Measurements from ENCODE around the gene SOHLH1. TPM values are rescaled to one million over a fixed set of nuclear protein-coding genes. Genes with fewer than 3 reads are reported as not detected.

SOHLH1 gene
- total RNA-seq, 3 donors from 2014 or later (not counting 1 experiment from before 2014, with no cell fraction given) = not detected

- no peak for DNase-seq
- H3K27me3 Mint-ChIP-seq (ENCODE audit: low read depth in 2 of 2) = no peaks in the 10 kb centered on the region
- ATAC-seq = no peak
- Histone ChIP-seq H3K27ac (ENCODE audit: low read length) (no peak overlapping the region), H3K9me3 (ENCODE audit: control insufficient read depth, insufficient read depth, low read length) (no peaks in the 10 kb centered on the region), H3K4me3 (ENCODE audit: low read length) (no peak overlapping the region), H3K27me3 (ENCODE audit: control insufficient read depth, insufficient read depth, low read length) (no peaks in the 10 kb centered on the region), H3K36me3 (ENCODE audit: control insufficient read depth, insufficient read depth, low read length) (no peaks in the 10 kb centered on the region), H3K4me1 (ENCODE audit: control insufficient read depth, insufficient read depth, low read length) (no peaks in the 10 kb centered on the region)
- 85% methylated on average over 20 of the region's 20 CpGs for WGBS (ENCODE audit: insufficient coverage)
- H3K36me3 Mint-ChIP-seq = no peaks in the 10 kb centered on the region
- H3K27ac Mint-ChIP-seq = no peak overlapping the region
- TF ChIP-seq CTCF (IDR thresholded peaks at IDR 0.05) = no peak
- no peaks in the 10 kb centered on the region for H3K9me3 Mint-ChIP-seq
- intact Hi-C loops (cut with micrococcal nuclease) = no loop called here
- no peaks in the 10 kb centered on the region for H3K4me1 Mint-ChIP-seq
- H3K4me3 Mint-ChIP-seq = no peak overlapping the region
These were observed 20.9 kb downstream of the SOHLH1 start for GRCh38 chr9:135678236-135679017.

- Mint-ChIP-seq H3K4me3 (no peak overlapping the region), H3K9me3 (no peaks in the 10 kb centered on the region), H3K27ac (no peak overlapping the region), H3K27me3 (ENCODE audit: low read depth in 2 of 2) (no peaks in the 10 kb centered on the region), H3K36me3 (no peaks in the 10 kb centered on the region), H3K4me1 (no peaks in the 10 kb centered on the region)
- WGBS (ENCODE audit: insufficient coverage) = 87% methylated on average over 22 of the region's 22 CpGs
- Histone ChIP-seq H3K36me3 (ENCODE audit: control insufficient read depth, insufficient read depth, low read length) (no peaks in the 10 kb centered on the region), H3K27ac (ENCODE audit: low read length) (no peak overlapping the region), H3K4me3 (ENCODE audit: low read length) (no peak overlapping the region), H3K27me3 (ENCODE audit: control insufficient read depth, insufficient read depth, low read length) (no peaks in the 10 kb centered on the region), H3K4me1 (ENCODE audit: control insufficient read depth, insufficient read depth, low read length) (no peaks in the 10 kb centered on the region), H3K9me3 (ENCODE audit: control insufficient read depth, insufficient read depth, low read length) (no peaks in the 10 kb centered on the region)
- TF ChIP-seq CTCF (IDR thresholded peaks at IDR 0.05) = no peak
- intact Hi-C loops (cut with micrococcal nuclease) = no loop called here
- DNase-seq (no peak), ATAC-seq (no peak)
These were observed 21.6 kb downstream of the SOHLH1 start for GRCh38 chr9:135677641-135678168.

- Histone ChIP-seq H3K36me3 (ENCODE audit: control insufficient read depth, insufficient read depth, low read length) (no peaks in the 10 kb centered on the region), H3K27ac (ENCODE audit: low read length) (no peak overlapping the region), H3K4me1 (ENCODE audit: control insufficient read depth, insufficient read depth, low read length) (no peaks in the 10 kb centered on the region), H3K4me3 (ENCODE audit: low read length) (no peak overlapping the region), H3K9me3 (ENCODE audit: control insufficient read depth, insufficient read depth, low read length) (no peaks in the 10 kb centered on the region), H3K27me3 (ENCODE audit: control insufficient read depth, insufficient read depth, low read length) (no peaks in the 10 kb centered on the region)
- Mint-ChIP-seq H3K9me3 (no peaks in the 10 kb centered on the region), H3K27me3 (ENCODE audit: low read depth in 2 of 2) (peaks cover 0 to 3% of the 10 kb centered on the region in 2 donors), H3K27ac (no peak overlapping the region), H3K36me3 (no peaks in the 10 kb centered on the region), H3K4me1 (no peaks in the 10 kb centered on the region), H3K4me3 (no peak overlapping the region)
- intact Hi-C loops (cut with micrococcal nuclease) = no loop called here
- DNase-seq (no peak), ATAC-seq (no peak)
- TF ChIP-seq CTCF (IDR thresholded peaks at IDR 0.05) = no peak
- WGBS (ENCODE audit: insufficient coverage) = 88% methylated on average over 13 of the region's 13 CpGs
These were observed 22.4 kb downstream of the SOHLH1 start for GRCh38 chr9:135676891-135677290.
